HG02938 (cell line): ENCODE data around the gene CCNL2.
"Not testable (repeated sequence)": the region's sequence is repeated elsewhere in the genome, so short reads cannot be mapped to it uniquely, and the experiment has no call there.

Experiments
- ATAC-seq: cut with Tn5 transposase; IDR thresholded peaks from one replicate; pipeline ENCODE4 v1.9.1; 2021; ENCODE audit warnings: mild to moderate bottlenecking, moderate library complexity; ENCODE audit not compliant: unreplicated experiment

Gene CCNL2

DNA sequence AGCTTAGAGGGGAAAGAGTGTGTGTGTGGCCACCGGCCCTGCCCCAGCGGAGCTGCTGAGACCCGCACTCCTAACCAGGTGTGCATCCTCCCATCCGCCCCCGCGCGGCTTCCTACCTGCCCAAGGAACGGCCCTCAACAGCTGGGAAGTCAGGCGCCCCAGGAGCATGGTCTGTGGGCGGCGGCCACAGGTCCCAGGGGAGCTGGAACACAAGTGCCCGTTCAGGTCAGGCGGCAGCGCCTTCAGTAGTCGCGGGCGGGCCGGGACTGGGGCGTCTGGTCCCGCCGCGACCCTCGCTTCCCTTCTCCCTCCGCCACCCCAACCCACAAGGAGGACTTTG is 24.6 kb downstream of the CCNL2 start:
- peak; percentile 3 for ATAC-seq

DNA sequence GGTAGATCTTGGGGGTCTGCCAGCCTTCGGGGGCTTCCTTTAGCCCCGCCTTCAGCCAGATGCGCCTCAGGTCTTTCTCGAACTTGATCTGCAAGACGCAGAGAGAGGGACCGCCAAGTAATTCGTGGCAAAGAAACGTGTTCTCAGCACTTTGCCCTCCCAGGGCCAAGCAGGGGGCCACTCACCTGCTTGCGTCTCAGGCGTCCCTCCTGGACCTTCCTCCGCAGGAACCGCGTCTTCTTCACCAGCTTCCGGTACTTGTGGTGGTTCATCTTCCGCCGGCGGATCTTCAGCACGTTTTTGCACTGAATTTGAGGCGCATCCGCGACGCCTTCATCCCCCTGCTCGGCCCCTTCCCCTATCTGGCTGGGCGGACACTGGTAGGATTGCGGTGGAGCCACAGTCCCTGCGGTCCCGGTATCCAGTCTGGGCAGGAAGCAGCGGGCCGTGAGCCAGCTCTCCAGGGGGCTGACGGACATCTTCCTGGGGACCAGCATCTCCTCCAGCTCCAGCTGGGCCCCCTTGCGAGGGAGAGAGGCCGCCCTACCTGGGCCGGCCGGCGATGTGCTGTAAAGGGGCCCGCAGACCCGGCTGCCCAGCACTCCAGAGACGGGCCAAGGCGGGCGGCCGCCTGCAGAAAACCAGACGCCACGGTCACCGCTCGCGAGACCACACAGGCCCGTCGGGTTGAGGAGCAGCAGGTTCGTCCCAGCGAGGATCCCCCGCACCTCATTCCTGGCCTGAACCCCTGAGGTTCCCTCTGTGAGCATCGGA is 25.1 kb downstream of the CCNL2 start:
- no peak for ATAC-seq

DNA sequence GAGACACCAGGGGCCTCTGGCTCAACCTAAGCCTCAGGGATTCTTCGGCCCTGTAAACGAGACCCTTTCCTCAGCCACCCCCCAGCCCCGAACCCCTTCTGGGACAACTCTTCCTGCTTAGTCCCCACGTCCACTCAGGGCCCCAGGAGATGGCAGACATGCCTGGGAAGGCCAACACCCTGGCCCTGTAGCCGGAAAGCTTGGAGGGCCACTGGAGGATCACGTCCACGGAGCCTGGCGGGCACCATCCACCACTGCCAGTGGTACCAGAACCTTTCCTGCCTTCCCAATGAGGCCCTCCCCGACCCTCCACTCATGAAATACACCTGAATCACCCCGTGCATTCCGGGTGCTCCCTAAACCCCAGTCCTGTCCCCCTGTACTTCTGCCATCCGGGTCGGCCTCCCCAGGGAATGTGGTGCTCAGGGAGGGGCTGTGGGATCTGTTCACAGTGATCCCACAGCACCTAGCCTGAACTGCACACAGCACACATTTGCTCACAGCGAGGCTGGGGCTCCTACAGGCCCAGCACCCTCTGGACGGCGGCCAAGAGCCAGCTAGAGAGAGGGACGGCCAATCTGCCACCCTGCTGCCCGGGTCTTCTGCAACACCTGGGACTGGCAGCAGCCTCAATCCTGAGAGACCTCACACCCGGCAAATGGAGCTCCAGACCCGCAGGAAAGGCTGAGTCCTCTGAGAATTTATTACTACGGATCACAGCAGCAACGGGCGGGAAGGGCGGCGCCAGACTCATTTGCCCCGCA is 25.9 kb downstream of the CCNL2 start:
- ATAC-seq: no peak

DNA sequence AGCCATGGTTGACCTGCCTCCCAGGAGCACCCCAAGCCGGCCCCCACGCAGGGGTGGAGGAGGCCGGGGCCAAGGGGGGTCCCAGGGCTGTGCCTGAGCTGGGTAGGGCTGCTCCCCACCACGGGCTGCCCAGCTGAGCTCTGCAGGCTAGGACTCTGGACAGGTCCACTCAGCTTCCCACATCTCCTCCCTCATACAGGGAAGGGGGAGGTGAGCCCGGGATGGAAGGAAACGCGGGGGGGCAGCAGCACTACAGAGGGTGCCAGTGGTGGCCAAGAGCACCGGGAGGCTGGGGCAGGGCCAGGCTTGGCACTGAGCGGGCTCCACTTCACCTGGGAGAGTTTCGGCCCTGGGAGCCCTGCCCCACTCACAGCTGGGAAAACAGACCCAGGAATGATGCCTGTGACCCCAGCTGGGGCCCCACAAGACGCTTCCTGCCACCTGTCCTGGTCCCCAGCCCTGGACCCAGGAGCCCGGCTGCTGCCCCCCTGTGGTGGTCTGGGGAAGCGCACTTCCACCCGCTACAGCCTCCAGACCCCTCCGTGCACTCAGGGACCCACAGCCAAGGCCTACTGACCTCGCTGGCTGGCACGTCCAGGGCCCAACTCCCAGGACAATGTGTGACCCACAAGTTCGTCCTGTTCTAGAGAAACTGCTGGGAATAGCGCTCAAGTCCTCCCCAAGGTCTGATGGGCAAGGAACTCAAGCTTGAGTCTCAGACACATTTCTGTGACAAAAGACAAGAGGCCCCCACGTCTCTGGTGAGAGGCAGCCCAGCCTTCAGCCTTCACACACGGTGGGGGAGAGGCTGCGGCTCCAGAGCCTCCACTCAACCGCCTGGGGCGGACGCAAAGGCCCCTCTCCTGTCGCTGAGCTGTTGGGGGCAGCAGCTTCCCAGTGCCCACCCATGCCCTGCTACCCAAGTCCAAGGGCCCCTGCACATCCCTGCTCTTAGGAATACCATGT is 27.1 kb downstream of the CCNL2 start:
- ATAC-seq: no peak

DNA sequence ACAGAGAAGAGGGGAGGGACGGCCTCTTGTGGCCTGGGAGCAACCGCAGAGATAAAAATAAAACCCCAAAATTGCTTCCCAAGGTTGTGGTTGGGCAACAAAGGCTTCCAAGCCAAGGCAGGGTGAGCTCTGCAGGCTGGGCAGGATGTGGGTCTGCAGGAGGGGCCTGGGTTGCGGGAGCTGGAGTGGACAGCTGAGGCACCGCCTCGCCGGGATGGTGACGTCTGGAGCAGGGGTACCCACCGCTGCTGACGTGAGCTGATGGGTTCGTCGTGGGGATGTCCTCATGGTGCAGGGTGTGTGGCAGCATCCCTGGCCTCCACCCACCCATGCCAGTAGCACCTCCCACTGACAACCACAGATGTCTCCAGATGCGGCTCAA is 27.8 kb downstream of the CCNL2 start:
- no peak for ATAC-seq

DNA sequence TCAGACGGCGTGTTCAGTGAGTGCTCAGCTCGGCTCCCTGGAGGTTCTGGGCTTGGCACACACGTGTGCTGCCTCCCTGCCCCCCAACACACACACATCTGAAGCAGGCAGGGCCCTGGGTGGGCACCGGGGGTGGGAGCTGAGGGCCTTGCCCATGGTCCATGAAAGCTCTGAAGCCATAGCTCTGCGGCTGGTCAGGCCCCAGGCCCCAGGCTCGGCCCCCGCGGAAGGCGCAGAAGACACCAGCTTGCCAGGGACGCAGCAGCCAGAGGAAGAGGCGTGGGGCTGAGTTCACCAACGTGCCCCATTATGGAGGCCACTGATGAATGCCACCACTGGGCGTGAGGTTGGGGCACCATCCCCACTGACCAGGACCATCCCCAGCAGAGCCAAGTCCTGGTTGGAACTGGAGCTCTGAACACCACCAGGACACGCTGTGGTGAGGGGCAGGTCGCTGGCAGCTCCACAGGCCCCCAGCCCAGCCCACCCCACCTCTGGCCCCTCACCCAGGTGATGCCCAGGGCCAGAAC is 28.3 kb downstream of the CCNL2 start:
- ATAC-seq: no peak

DNA sequence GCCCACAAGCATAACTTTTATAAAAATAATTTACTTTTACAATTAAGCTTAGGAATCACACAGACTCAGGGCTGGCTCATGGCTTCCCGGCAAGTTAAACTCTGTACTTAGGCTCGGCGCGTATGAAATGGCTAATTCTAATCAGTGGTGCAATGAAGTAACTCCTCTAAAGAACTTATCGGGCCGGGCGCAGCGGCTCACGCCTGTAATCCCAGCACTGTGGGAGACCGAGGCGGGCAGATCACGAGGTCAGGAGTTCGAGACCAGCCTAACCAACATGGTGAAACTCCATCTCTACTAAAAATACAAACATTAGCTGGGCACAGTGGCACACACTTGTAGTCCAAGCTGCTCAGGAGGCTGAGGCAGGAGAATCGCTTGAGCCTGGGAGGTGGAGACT is 29.0 kb downstream of the CCNL2 start:
- ATAC-seq: not testable (repeated sequence)

DNA sequence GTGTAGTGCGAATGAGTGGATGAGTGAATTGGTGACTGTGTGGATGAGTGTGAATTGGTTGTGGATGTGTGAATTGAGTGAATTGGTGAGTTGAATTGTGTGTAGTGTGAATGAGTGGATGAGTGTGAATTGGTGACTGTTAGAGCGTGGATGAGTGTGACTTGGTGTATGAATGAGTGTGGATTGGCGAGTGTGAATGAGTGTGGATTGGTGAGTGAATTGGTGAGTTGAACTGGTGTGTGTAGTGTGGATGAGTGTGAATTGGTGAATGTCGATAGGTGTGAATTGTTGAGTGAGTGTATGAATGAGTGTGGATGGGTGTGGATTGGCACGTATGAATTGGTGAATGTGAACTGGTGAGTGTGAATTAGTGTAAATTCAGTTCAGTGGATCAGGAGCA is 31.8 kb downstream of the CCNL2 start:
- ATAC-seq: no peak

DNA sequence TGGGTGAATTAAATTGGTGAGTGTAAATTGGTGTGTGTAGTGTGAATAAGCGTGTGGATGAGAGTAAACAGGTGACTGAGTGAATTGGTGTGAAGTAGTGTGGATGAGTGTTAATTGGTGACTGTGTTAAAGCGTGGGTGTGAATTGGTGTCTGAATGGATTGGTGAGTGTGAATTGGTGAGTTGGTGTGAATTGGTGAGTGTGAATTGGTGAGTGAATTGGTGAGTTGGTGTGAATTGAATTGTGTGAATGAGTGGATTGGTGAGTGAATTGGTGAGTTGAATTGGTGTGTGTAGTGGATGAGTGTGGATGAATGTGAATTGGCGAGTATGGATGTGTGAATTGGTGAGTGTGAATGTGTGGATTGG is 32.5 kb downstream of the CCNL2 start:
- ATAC-seq: no peak

DNA sequence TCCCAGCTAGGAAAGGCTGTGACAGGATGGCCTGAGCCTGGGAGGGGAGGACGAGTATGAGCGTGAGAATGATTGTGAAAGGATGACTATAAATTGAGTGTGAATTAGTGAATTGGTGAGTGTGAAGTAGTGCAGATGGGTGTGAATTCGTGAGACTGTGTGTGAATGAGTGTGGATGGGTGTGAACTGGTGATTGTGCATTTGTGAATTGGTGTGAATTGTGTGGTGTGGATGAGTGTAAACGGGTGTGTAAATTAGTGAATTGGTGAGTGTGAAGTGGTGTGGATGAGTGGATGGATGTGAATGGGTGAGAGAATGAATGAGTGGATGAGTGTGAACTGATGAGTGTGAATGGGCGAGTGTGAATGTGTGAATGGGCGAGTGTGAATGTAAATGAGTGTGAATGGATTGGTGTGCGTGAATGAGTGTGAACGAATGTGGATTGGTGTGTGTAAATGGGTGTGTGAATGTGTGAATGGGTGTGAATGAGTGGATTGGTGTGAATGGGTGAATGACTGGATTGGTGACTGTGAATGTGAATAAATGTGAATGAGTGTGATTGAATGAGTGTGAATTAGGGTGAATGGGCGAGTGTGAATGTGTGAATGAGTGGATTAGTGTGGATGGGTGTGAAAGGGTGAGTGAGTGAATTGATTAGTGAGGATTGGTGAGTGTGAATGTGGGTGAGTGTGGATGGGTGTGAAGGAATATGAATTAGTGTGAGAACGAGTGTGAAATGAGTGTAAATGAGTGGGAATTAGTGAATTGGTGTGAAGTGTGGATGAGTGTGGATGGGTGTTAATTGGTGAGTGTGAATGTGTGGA is 33.0 kb downstream of the CCNL2 start:
- no peak for ATAC-seq

DNA sequence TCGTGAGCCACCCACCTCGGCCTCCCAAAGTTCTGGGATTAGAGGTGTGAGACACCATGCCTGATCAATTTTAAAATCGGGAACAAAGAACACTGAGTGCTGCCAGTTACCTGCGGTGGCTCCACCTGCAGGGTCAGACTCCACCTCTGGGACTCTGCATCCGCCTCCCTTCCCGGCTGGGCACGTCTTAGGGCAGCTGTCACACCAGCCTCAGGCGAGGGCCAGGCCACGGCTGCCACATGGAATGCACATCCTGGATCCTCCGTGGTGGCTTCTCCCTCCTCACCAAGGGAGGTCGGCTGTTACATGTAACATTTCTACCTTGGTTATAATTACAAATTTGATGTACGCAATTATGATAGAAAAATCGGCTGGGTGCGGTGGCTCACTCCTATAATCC is 34.9 kb downstream of the CCNL2 start:
- ATAC-seq: no peak

DNA sequence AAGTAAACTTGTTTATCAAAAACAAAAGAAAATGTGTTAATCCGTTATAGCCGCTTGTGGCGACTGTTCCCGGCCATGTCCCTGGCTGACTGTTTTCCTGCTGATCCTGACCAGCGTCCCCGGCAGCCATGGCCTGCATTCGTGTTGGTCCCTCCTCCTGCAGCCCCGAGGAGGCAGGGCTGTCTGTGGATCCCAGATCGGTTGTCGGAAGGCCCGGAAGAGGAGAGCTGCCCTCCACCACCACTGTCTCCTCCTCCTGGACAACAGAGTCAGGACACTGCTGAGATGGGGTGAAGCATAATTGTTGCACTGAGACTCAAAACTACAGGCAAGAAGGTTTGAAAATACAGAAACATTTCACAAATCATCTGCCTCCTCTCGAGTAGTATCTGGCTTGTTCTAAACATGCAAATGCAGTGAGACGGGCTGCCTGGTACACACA is 37.1 kb downstream of the CCNL2 start:
- ATAC-seq: no peak

DNA sequence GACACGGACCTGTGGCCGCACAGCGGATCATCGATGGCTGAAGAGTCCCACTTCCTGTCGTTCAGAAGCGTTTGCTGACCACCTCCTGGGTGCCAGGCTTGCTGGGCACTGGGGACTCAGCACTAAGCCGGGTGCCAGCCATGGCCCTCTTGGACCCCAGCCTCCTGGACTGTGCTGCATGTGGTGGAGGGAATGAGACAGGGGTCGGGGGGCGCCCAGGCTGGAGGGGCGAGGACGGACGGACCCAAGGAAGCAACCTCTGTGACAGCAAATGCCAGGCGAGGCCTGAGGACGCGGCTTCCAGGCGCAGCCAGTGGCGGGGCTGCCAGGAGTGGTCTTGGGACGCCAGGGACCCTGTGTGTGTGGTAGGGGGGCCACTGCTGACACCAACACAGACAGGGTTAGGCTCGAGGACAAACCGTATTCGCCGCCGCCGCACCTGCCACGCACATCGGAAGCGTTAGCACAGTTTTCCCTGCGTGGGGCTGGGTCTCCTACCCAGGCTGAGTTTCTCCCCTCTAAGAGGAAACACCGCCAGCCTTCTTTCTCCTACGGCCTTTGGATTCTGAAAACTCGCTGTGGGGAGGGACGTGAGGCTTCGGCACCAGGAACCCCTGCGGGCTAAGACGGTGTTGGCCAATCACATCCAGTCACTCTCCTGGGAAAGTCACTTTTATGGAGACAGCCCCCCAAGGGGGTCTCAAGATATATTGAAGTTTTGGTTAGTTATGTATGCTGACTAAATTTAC is 37.7 kb downstream of the CCNL2 start:
- no peak for ATAC-seq

DNA sequence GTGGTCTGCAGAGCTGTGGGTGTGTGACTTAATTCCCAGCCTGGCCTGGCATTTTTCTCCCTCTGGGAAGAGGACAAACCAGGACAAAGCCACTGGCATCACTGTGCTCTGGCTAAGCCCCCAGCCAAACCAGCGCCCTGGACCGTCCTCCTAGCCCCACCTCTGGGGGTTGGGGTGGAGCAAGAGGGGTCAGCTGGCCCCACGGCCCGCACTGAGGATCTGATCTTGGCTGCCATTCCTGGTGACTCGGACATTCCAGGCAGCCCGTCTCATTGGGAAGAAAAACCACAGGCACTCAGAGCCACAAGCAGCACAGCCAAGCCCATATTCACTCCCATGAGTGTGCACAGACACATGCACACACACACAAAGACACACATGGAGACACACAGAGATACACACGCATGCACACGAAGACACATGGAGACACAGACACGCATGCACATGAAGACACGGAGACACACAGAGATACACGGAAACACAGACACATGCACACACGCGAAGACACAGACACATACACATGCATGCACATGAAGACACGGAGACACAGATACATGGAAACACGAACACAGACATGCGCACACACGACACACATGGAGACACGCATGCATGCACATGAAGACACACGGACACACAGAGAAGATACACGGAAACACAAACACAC is 38.5 kb downstream of the CCNL2 start:
- no peak for ATAC-seq

DNA sequence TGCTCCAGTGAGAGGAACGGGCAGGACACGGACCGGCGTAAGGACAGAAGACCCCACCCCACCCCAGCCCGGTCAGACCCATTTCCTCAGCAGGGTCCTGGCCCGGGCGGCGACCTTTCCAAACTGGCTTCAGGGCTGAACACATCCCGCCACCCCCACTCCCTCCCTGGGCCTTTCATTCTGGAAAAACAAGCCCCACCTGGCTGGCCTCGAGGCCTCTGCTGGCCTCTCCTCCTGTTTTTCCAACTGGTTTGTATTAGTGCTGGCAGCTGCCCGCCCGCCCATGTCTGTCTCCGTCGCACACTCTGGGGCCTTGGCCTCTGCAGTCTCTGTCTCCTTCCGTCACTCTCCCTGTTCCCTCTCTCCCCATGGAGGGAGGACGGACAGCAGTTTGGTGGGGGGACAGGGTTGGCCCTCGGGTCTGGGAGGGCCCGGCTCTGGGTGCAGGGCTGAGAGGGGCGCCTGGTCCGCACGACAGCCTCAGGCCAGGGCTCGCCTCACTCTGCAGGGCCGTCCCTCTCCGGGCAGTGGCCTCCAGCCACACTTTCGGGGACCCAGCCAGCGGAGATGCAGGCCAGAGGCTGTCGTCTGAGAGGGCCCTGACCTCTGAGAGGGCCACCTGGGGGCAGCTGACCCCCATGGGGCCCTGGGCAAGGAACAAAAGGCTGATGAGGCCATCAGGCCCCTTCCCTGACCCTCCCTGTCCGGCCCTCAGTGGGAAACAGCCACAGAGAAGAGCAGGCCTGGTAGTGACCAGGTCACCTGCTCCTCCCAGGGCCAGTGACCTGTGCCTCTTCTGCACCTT is 39.3 kb downstream of the CCNL2 start:
- no peak for ATAC-seq

DNA sequence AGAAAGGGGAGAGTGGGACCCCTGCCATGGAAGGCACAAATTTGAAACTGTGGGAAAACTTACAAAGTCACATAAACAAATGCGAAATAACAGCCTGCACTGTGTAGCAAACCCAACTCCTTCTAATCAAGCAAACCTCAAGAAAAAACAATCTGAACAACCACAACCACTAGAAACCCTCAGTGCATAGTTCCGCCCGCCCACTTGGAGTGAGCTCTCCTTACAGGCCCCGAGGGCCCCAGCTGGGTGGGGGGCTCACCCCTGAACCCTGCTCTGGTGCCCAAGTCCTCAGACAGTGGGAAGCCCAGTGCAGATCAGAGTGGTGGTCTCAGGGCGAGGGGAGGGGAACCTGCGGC is 39.8 kb downstream of the CCNL2 start:
- ATAC-seq: no peak

DNA sequence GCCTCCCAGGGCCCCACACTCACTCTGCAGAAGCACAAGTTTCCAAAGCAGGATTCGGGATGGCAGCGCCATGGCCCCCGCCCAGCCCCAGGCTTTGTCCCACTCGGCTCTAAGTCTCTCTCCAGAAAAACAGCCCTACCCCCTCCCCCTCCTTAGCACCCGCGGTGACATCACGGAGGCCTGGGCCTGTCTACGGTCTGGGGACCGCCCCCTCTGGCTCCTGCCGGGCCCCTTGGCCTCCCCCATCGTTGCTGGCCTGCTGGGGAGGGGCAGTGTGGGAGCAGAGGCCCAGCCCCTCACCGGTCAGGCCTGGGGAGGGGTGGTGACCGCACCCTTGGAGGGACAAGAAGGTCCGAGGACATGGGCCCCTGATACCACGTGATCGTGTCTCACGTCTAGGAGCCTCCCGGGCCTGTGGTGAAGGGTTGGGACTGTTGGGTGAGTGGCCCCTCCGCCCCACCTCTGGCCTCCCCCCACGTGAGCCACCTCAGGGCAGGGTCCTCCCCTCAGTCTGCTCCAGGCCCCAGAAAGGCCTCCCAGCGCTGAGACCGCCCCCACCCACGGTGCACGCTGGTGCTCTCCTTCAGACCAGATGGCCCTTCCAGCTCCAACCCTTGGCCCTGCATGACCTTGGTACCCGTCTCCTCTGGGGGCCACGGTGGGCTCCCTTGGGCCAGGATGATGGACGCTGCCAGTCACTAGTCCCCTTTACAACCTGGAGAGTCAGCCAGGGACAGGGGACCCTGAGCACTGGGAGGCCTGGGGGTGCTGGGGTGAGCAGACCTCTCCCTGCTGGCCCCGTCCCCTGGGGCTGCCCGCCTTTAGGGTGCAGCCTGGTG is 40.5 kb downstream of the CCNL2 start, which contains the start of gene MXRA8:
Gene MXRA8, minus strand, starts transcription at position 123 of the 839 bp plus-strand sequence. Its CDS starts 51 bp downstream, at position 72.
- no peak for ATAC-seq
